IMR-90 (cell line): ENCODE data around the gene OOSP1. TPM values are rescaled to one million over a fixed set of nuclear protein-coding genes. Genes with fewer than 3 reads are reported as not detected.

Experiments used
- ATAC-seq: fragments of 200-7000 bp; cut with Tn5 transposase; 2 replicates; pipeline ENCODE4 v1.9.1; 2020; ENCODE audit warnings: low read depth, mild to moderate bottlenecking, moderate library complexity
- BruUV-seq: library from RNA; stranded (reverse); fragments of 400-500 nt; replicated peaks from 2 replicates; lab custom pipeline; 2021; lab: Mats Ljungman, UMichigan
- CTCF ChIA-PET: fragments of 300-600 bp; formaldehyde crosslinking; extraction: SDS; loops from one replicate; lab custom pipeline; 2021; ENCODE audit warnings: antibody characterized with exemption; lab: Yijun Ruan, JAX
- POLR2A ChIA-PET: fragments of 300-600 bp; sonication (Branson Sonifier 250); formaldehyde crosslinking; loops from one replicate; lab custom pipeline; 2022; ENCODE audit warnings: antibody characterized with exemption; ENCODE audit not compliant: unreplicated experiment; lab: Charles Lee
- DNase-seq: peaks from one replicate; pipeline ENCODE4 v3.0.0; 2013
- H2AFZ ChIP-seq: replicated peaks from 2 replicates; pipeline ENCODE3; 2013; ENCODE audit warnings: low read length, mild to moderate bottlenecking; ENCODE audit not compliant: poor library complexity
- H2AK5ac ChIP-seq: 2 replicates; pipeline ENCODE4 v1.6.1; 2013; ENCODE audit warnings: low read depth, low read length, inconsistent platforms
- H2AK9ac ChIP-seq: replicated peaks from 2 replicates; pipeline ENCODE3; 2013; ENCODE audit warnings: mild to moderate bottlenecking, low read depth, low read length, moderate library complexity; ENCODE audit not compliant: poor library complexity
- H2BK120ac ChIP-seq: 2 replicates; pipeline ENCODE4 v1.6.1; 2013; ENCODE audit warnings: low read depth, low read length, inconsistent platforms
- H2BK15ac ChIP-seq: 3 replicates; pipeline ENCODE4 v1.6.1; 2013; ENCODE audit warnings: low read depth, low read length, inconsistent platforms
- H2BK20ac ChIP-seq: 2 replicates; pipeline ENCODE4 v1.6.1; 2013; ENCODE audit warnings: low read depth, mild to moderate bottlenecking, inconsistent platforms, low read length, moderate library complexity
- H2BK5ac ChIP-seq: 2 replicates; pipeline ENCODE4 v1.6.1; 2013; ENCODE audit warnings: mild to moderate bottlenecking, low read depth, low read length, inconsistent platforms; ENCODE audit not compliant: poor library complexity, severe bottlenecking
- H3K14ac ChIP-seq: replicated peaks from 2 replicates; pipeline ENCODE4 v1.6.1; 2013; ENCODE audit warnings: low read depth, low read length, inconsistent platforms
- H3K18ac ChIP-seq: 2 replicates; pipeline ENCODE4 v1.6.1; 2013; ENCODE audit warnings: low read depth, low read length, control low read depth
- H3K23ac ChIP-seq: 2 replicates; pipeline ENCODE4 v1.6.1; 2013; ENCODE audit warnings: low read depth, low read length, inconsistent platforms
- H3K27ac ChIP-seq: 2 replicates; pipeline ENCODE4 v1.5.1; 2013; ENCODE audit warnings: mild to moderate bottlenecking, control low read depth, low read length; ENCODE audit not compliant: insufficient read depth
- H3K27me3 ChIP-seq: 2 replicates; pipeline ENCODE4 v1.6.1; 2013; ENCODE audit warnings: low read length; ENCODE audit not compliant: control insufficient read depth, insufficient read depth
- H3K36me3 ChIP-seq: 2 replicates; pipeline ENCODE4 v1.6.1; 2013; ENCODE audit warnings: low read length, mixed read lengths; ENCODE audit not compliant: control insufficient read depth, insufficient read depth
- H3K4ac ChIP-seq: 2 replicates; pipeline ENCODE4 v1.6.1; 2013; ENCODE audit warnings: low read depth, low read length, inconsistent platforms
- H3K4me1 ChIP-seq: 2 replicates; pipeline ENCODE4 v1.6.1; 2013; ENCODE audit warnings: low read length, mixed read lengths; ENCODE audit not compliant: control insufficient read depth, insufficient read depth
- H3K4me2 ChIP-seq: 2 replicates; pipeline ENCODE4 v1.6.1; 2013; ENCODE audit warnings: low read depth, mild to moderate bottlenecking, control low read depth, low read length, moderate library complexity
- H3K4me3 ChIP-seq: 2 replicates; pipeline ENCODE4 v1.5.1; 2013; ENCODE audit warnings: low read depth, mild to moderate bottlenecking, control low read depth, low read length, moderate library complexity; ENCODE audit not compliant: insufficient read depth
- H3K56ac ChIP-seq: 2 replicates; pipeline ENCODE4 v1.6.1; 2013; ENCODE audit warnings: low read length, inconsistent platforms; ENCODE audit not compliant: insufficient read depth; ENCODE audit errors: extremely low read depth
- H3K79me1 ChIP-seq, 2 experiments: 2 replicates each; pipeline ENCODE4 v1.6.1; 2013; ENCODE audit warnings: low read length in 2 of 2, inconsistent platforms in 1 of 2, low read depth in 1 of 2
- H3K9ac ChIP-seq: 2 replicates; pipeline ENCODE4 v1.6.1; 2013; ENCODE audit warnings: low read depth, low read length, control low read depth
- H3K9me1 ChIP-seq: 2 replicates; pipeline ENCODE4 v1.6.1; 2013; ENCODE audit warnings: low read length, inconsistent platforms; ENCODE audit not compliant: insufficient read depth
- H3K9me3 ChIP-seq: 2 replicates; pipeline ENCODE4 v1.6.1; 2013; ENCODE audit warnings: low read length; ENCODE audit not compliant: control insufficient read depth, insufficient read depth
- H4K20me1 ChIP-seq: 2 replicates; pipeline ENCODE4 v1.6.1; 2013; ENCODE audit warnings: low read length, inconsistent platforms; ENCODE audit not compliant: insufficient read depth
- H4K5ac ChIP-seq: 2 replicates; pipeline ENCODE4 v1.6.1; 2013; ENCODE audit warnings: mild to moderate bottlenecking, low read depth, low read length, control low read depth
- H4K8ac ChIP-seq, 2 experiments: 2 replicates each; pipeline ENCODE4 v1.6.1; 2013; ENCODE audit warnings: low read depth in 2 of 2, low read length in 2 of 2, control low read depth in 1 of 2, inconsistent platforms in 1 of 2
- H4K91ac ChIP-seq: 2 replicates; pipeline ENCODE4 v1.6.1; 2013; ENCODE audit warnings: low read depth, low read length, inconsistent platforms; ENCODE audit not compliant: insufficient read depth
- BHLHE40 ChIP-seq: fragments of 150-350 bp; IDR thresholded peaks from 2 replicates; pipeline ENCODE4 v1.6.1; 2016; ENCODE audit warnings: mild to moderate bottlenecking, low read depth, low read length
- CHD1 ChIP-seq: IDR thresholded peaks from 2 replicates; pipeline ENCODE4 v1.6.1; 2012; ENCODE audit warnings: low read depth, low read length, improper control_type of control experiment
- MAFK ChIP-seq: IDR thresholded peaks from 2 replicates; pipeline ENCODE4 v1.6.1; 2012; ENCODE audit warnings: low read depth, low read length, improper control_type of control experiment
- MAZ ChIP-seq: IDR thresholded peaks from 2 replicates; pipeline ENCODE4 v1.6.1; 2012; ENCODE audit warnings: low read depth, mild to moderate bottlenecking, low read length, improper control_type of control experiment, moderate library complexity, borderline replicate concordance
- WGBS, 2 experiments: methylation state at CpG; one replicate each; pipeline versions ENCODE4 v1.1.5 to v1.1.7; 2013; ENCODE audit warnings: missing lambda C conversion rate in 2 of 2; ENCODE audit not compliant: insufficient read length in 1 of 2; ENCODE audit errors: extremely low coverage in 2 of 2; 5-methylcytosine and 5-hydroxymethylcytosine counted together
- dilution Hi-C: fragments of 300-500 bp; cut with HindIII; formaldehyde crosslinking; loops from one replicate; pipeline ENCODE4 v1.14.3; 2018; ENCODE audit warnings: low sequenced_read_pairs; ENCODE audit not compliant: unreplicated experiment
- in situ Hi-C: fragments of 300-500 bp; cut with MboI; formaldehyde crosslinking; loops from 3 replicates; pipeline ENCODE4 v1.14.3; 2019; ENCODE audit warnings: low sequenced_read_pairs, inconsistent platforms, mixed read lengths
- intact Hi-C: fragments of 100-400 bp; cut with micrococcal nuclease; formaldehyde crosslinking; loops from 2 replicates; pipeline ENCODE4 v1.10.0; 2022
- polyA plus RNA-seq, 3 experiments: library from polyadenylated mRNA; depleted of rRNA; stranded (reverse); fragments of >200 nt; gene quantifications; 2 replicates each; pipeline ENCODE4 v1.2.3, GENCODE V29; 2012; ENCODE audit warnings: low replicate concordance in 1 of 3
- total RNA-seq: library from RNA; depleted of rRNA; stranded (reverse); fragments of >200 nt; gene quantifications from 2 replicates; pipeline ENCODE4 v1.2.3, GENCODE V29; 2012

OOSP1 gene
- total and polyA plus RNA-seq, 2 of the 4 experiments (the other 2 are of a cell fraction) = not detected

- Histone ChIP-seq H3K14ac (no peak overlapping the region), H3K79me1 (no peaks in the 10 kb centered on the region), H2AK5ac (no peak overlapping the region), H3K4me3 (no peak overlapping the region), H3K4me1 (no peaks in the 10 kb centered on the region), H4K20me1 (no peaks in the 10 kb centered on the region), H3K9ac (no peak overlapping the region), H3K27ac (no peak overlapping the region), H2AK9ac (no peak overlapping the region), H2BK5ac (no peak overlapping the region), H3K36me3 (no peaks in the 10 kb centered on the region), H2BK20ac (no peak overlapping the region), H2BK15ac (no peak overlapping the region), H3K9me1 (no peaks in the 10 kb centered on the region), H3K9me3 (no peaks in the 10 kb centered on the region; the same call in 1 of the 2 replicates), H2AFZ (no peak overlapping the region), H3K23ac (no peak overlapping the region), H2BK120ac (no peak overlapping the region), H4K8ac (no peak overlapping the region), H3K4ac (no peak overlapping the region), H3K18ac (no peak overlapping the region), H3K27me3 (no peaks in the 10 kb centered on the region), H4K91ac (no peak overlapping the region), H3K4me2 (no peak overlapping the region), H4K5ac (no peak overlapping the region), H3K56ac (no peak overlapping the region)
- ATAC-seq (no peak), DNase-seq (no peak)
- no TSS peak for BruUV-seq
- POLR2A ChIA-PET = no interaction called here
- in situ Hi-C loops (no loop called here), dilution Hi-C loops (no loop called here), intact Hi-C loops (no loop called here)
- TF ChIP-seq MAFK (no peak), CHD1 (no peak), BHLHE40 (no peak), MAZ (no peak)
- CTCF ChIA-PET = no interaction called here
- WGBS, 2 experiments = no CpG with 5 or more reads among the region's 3 CpGs
Measured at GRCh38 chr11:59938718-59939117, 486 bp downstream of the OOSP1 start.
